ENCODE data around the gene ATP10B.
"Not testable (repeated sequence)": the region's sequence is repeated elsewhere in the genome, so short reads cannot be mapped to it uniquely, and the experiment has no call there.

Gene ATP10B

GRCh38 chr5:160824301-160825001, 27.6 kb downstream of the ATP10B start:
- H3K4me3 ChIP-seq (replicated peaks; ENCODE audit: low read depth, low read length) = no peak overlapping the region
- DNase-seq (ENCODE audit: extremely low read depth, low read depth) = no peak
- no peak for TF ChIP-seq CTCF (IDR thresholded peaks at IDR 0.05; ENCODE audit: low read depth, low read length, missing control alignments)

- H3K4me3 ChIP-seq (replicated peaks; ENCODE audit: low read depth, low read length); DNase-seq (ENCODE audit: extremely low read depth, low read depth): not testable (repeated sequence)
These were observed 39.0 kb downstream of the ATP10B start for GRCh38 chr5:160812996-160813395.

- TF ChIP-seq CTCF (IDR thresholded peaks at IDR 0.05; ENCODE audit: low read depth, low read length, missing control alignments) = no peak
- DNase-seq (ENCODE audit: extremely low read depth, low read depth) = no peak
- no peak overlapping the region for H3K4me3 ChIP-seq (replicated peaks; ENCODE audit: low read depth, low read length)
These were observed 46.6 kb downstream of the ATP10B start for GRCh38 chr5:160805376-160805775.

- no peak overlapping the region for H3K4me3 ChIP-seq (replicated peaks; ENCODE audit: low read depth, low read length)
- no peak for TF ChIP-seq CTCF (IDR thresholded peaks at IDR 0.05; ENCODE audit: low read depth, low read length, missing control alignments)
- DNase-seq (ENCODE audit: extremely low read depth, low read depth) = no peak
These were observed 49.4 kb downstream of the ATP10B start for GRCh38 chr5:160802592-160802991.

GRCh38 chr5:160800375-160801275, 51.4 kb downstream of the ATP10B start:
- no peak for TF ChIP-seq CTCF (IDR thresholded peaks at IDR 0.05; ENCODE audit: low read depth, low read length, missing control alignments)
- H3K4me3 ChIP-seq (replicated peaks; ENCODE audit: low read depth, low read length) = no peak overlapping the region
- no peak for DNase-seq (ENCODE audit: extremely low read depth, low read depth)

- DNase-seq (ENCODE audit: extremely low read depth, low read depth) = no peak
- TF ChIP-seq CTCF (IDR thresholded peaks at IDR 0.05; ENCODE audit: low read depth, low read length, missing control alignments) = no peak
These were observed 52.8 kb downstream of the ATP10B start for GRCh38 chr5:160799184-160799583.

GRCh38 chr5:160797020-160797419, 55.0 kb downstream of the ATP10B start:
- DNase-seq (ENCODE audit: extremely low read depth, low read depth) = no peak
- no peak overlapping the region for H3K4me3 ChIP-seq (replicated peaks; ENCODE audit: low read depth, low read length)
- no peak for TF ChIP-seq CTCF (IDR thresholded peaks at IDR 0.05; ENCODE audit: low read depth, low read length, missing control alignments)

More at GRCh38 chr5:160799184-160799583, 52.8 kb downstream of the ATP10B start:
- no peak overlapping the region for H3K4me3 ChIP-seq (replicated peaks; ENCODE audit: low read depth, low read length)
